Liver (tissue), 9 donors: Measurements from ENCODE around the gene SLC17A9. TPM values are rescaled to one million over a fixed set of nuclear protein-coding genes. Genes with fewer than 3 reads are reported as not detected.

Experiments used
- DNase-seq: peaks from one replicate; pipeline ENCODE4 v3.0.0-alpha.2; 2017; ENCODE audit warnings: low spot score
- H3K27ac ChIP-seq, 2 donors: one replicate each; pipeline ENCODE4 v1.7.0; 2013; ENCODE audit warnings: inconsistent platforms in 2 of 2, low read length in 2 of 2, control low read depth in 1 of 2, low read depth in 1 of 2, mild to moderate bottlenecking in 1 of 2
- H3K27me3 ChIP-seq, 4 donors: one replicate each; pipeline versions ENCODE4 v1.6.1 to v1.7.0; 2013; ENCODE audit warnings: low read length in 3 of 4, inconsistent platforms in 1 of 4, mild to moderate bottlenecking in 1 of 4, moderate library complexity in 1 of 4; ENCODE audit not compliant: control insufficient read depth in 4 of 4, insufficient read depth in 4 of 4
- H3K36me3 ChIP-seq, 4 donors: one replicate each; pipeline versions ENCODE4 v1.6.1 to v1.7.0; 2013; ENCODE audit warnings: low read length in 3 of 4, mild to moderate bottlenecking in 3 of 4, low read depth in 1 of 4, moderate library complexity in 1 of 4; ENCODE audit not compliant: control insufficient read depth in 4 of 4, insufficient read depth in 3 of 4
- H3K4me1 ChIP-seq, 4 donors: one replicate each; pipeline versions ENCODE4 v1.6.1 to v1.7.0; 2013; ENCODE audit warnings: low read length in 3 of 4, mild to moderate bottlenecking in 3 of 4, moderate library complexity in 1 of 4; ENCODE audit not compliant: control insufficient read depth in 4 of 4, insufficient read depth in 4 of 4
- H3K4me3 ChIP-seq, 3 donors: one replicate each; pipeline versions ENCODE4 v1.6.1 to v1.7.0; 2013; ENCODE audit warnings: low read length in 3 of 3, control low read depth in 1 of 3, low read depth in 1 of 3, mild to moderate bottlenecking in 1 of 3
- H3K9ac ChIP-seq, 2 donors: one replicate each; pipeline ENCODE4 v1.7.0; 2013; ENCODE audit warnings: low read length in 2 of 2, mild to moderate bottlenecking in 2 of 2, moderate library complexity in 2 of 2, control low read depth in 1 of 2, low read depth in 1 of 2
- H3K9me3 ChIP-seq, 4 donors: one replicate each; pipeline versions ENCODE4 v1.6.1 to v1.7.0; 2013; ENCODE audit warnings: low read length in 3 of 4; ENCODE audit not compliant: control insufficient read depth in 4 of 4
- EGR1 ChIP-seq, 2 donors: IDR thresholded peaks; 2 replicates each; pipeline ENCODE4 v1.6.1; 2016 to 2018; ENCODE audit warnings: antibody characterized with exemption in 2 of 2, low read depth in 2 of 2
- FOXA1 ChIP-seq: IDR thresholded peaks from 2 replicates; pipeline ENCODE4 v1.6.1; 2016; ENCODE audit warnings: antibody characterized with exemption
- FOXA2 ChIP-seq: IDR thresholded peaks from 2 replicates; pipeline ENCODE4 v1.6.1; 2016; ENCODE audit warnings: antibody characterized with exemption
- GABPA ChIP-seq, 2 donors: IDR thresholded peaks in 1 of 2; conservative IDR thresholded peaks in 1 of 2; 2 replicates each; pipeline ENCODE4 v1.6.1; 2016; ENCODE audit warnings: antibody characterized with exemption in 2 of 2, mild to moderate bottlenecking in 1 of 2, moderate library complexity in 1 of 2
- HNF4A ChIP-seq, 2 donors: conservative IDR thresholded peaks; 2 replicates each; pipeline ENCODE4 v1.6.1; 2016; ENCODE audit warnings: antibody characterized with exemption in 2 of 2, mild to moderate bottlenecking in 2 of 2
- HNF4G ChIP-seq: IDR thresholded peaks from 2 replicates; pipeline ENCODE4 v1.6.1; 2016; ENCODE audit warnings: antibody characterized with exemption
- JUND ChIP-seq, 2 donors: IDR thresholded peaks; 2 replicates each; pipeline ENCODE4 v1.6.1; 2016; ENCODE audit warnings: antibody characterized with exemption in 2 of 2
- NR2F2 ChIP-seq: IDR thresholded peaks from 2 replicates; pipeline ENCODE4 v1.6.1; 2016; ENCODE audit warnings: antibody characterized with exemption
- RAD21 ChIP-seq, 2 donors: IDR thresholded peaks; 2 replicates each; pipeline ENCODE4 v1.6.1; 2016; ENCODE audit warnings: antibody characterized with exemption in 2 of 2, mild to moderate bottlenecking in 2 of 2
- RXRA ChIP-seq, 2 donors: IDR thresholded peaks; 2 replicates each; pipeline ENCODE4 v1.6.1; 2017 to 2018; ENCODE audit warnings: antibody characterized with exemption in 2 of 2, mild to moderate bottlenecking in 1 of 2
- SP1 ChIP-seq: IDR thresholded peaks from 2 replicates; pipeline ENCODE4 v1.6.1; 2018; ENCODE audit warnings: antibody characterized with exemption, mild to moderate bottlenecking
- YY1 ChIP-seq: IDR thresholded peaks from 2 replicates; pipeline ENCODE4 v1.6.1; 2016; ENCODE audit warnings: antibody characterized with exemption, mild to moderate bottlenecking
- WGBS: extraction: QIAGEN DNeasy Blood & Tissue Kit; methylation state at CpG from one replicate; pipeline ENCODE4 v1.1.7; 2013; 5-methylcytosine and 5-hydroxymethylcytosine counted together
- polyA plus RNA-seq, 2 donors: library from polyadenylated mRNA; stranded (reverse) in 1 of 2; unstranded in 1 of 2; fragments of 200-250 nt in 1 of 2; fragments of >200 nt in 1 of 2; fragmentation: Nextera tagmentation in 1 of 2; extraction: Ambion mirVana in 1 of 2; gene quantifications; one replicate each; pipeline versions ENCODE4 v1.2.1 to v1.2.3, GENCODE V29; 2013 to 2015
- total RNA-seq, 2 donors: library from RNA; depleted of rRNA; stranded (reverse); fragments of >200 nt; gene quantifications; one replicate each; pipeline ENCODE4 v1.2.3, GENCODE V29; 2014
- TF ChIP-seq, protein P1 (sequence below): IDR thresholded peaks from 2 replicates; pipeline ENCODE4 v1.6.1; 2016; ENCODE audit warnings: antibody characterized with exemption
- TF ChIP-seq, protein P2 (sequence below): IDR thresholded peaks from 2 replicates; pipeline ENCODE4 v1.6.1; 2016; ENCODE audit warnings: antibody characterized with exemption
- TF ChIP-seq, protein P3 (sequence below): IDR thresholded peaks from 2 replicates; pipeline ENCODE4 v1.6.1; 2016; ENCODE audit warnings: antibody characterized with exemption, mild to moderate bottlenecking
- TF ChIP-seq, protein P4 (sequence below): IDR thresholded peaks from 2 replicates; pipeline ENCODE4 v1.6.1; 2016; ENCODE audit warnings: antibody characterized with exemption
- TF ChIP-seq, protein P5 (sequence below): fragments of 150-350 bp; IDR thresholded peaks from 2 replicates; pipeline ENCODE4 v1.5.1; 2017; ENCODE audit warnings: improper control_type of control experiment, low read depth, low read length; ENCODE audit not compliant: missing input control
- donor health status: healthy.
- donor health status: healthy.
- donor health status: healthy.
- donor health status: healthy.
- donor health status: healthy.

SLC17A9 gene
- total and polyA plus RNA-seq, 4 donors: 16.0 to 138 (median 64.6) TPM

DNA sequence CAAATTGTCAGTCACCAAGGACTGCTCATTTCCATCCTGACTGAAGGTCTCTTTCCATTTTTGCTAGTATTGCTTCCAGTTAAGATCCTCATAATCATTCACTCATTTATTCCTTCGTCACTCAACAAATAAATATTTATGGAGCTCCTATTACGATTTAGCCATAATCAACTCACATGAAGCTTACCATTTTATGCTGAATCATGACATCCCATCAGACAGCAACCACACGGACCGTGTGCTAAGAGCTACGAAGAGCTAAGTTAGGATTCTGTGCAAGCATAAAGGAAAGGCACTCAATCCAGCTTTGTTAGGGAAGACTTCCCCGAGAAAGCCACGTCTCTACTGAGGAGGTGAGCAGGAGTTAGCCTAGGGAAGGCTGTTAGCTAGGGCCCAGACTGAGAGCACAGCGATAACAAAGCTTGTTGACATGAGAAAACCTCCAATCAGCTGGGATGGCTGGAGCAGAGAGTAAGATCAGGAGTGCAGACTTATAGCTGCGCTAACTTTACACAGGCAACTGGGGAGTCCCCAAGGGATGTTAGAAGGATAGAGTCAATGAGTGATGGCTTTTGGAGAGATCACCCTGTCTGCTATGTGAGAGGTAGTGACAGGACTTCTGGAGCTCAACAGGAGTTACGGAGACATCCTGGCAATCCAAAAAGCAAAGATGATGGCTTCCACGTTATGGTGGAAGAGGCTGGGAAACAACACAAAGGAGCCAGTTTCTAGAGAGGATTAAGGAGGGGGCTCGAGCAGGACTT, 17.1 kb upstream of the SLC17A9 start:
- Histone ChIP-seq H3K27me3 (no peaks in the 10 kb centered on the region), H3K36me3 (peaks cover 0 to 3% (median 1%) of the 10 kb centered on the region in 4 donors), H3K9me3 (no peaks in the 10 kb centered on the region), H3K9ac (no peak overlapping the region), H3K4me3 (no peak overlapping the region), H3K4me1 (peaks cover 4 to 48% (median 29%) of the 10 kb centered on the region in 4 donors), H3K27ac (no peak overlapping the region)
- WGBS: 91% methylated on average over 12 of the region's 12 CpGs
- no peak for DNase-seq
- TF ChIP-seq, protein P1, sequence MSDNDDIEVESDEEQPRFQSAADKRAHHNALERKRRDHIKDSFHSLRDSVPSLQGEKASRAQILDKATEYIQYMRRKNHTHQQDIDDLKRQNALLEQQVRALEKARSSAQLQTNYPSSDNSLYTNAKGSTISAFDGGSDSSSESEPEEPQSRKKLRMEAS: no peak
- TF ChIP-seq, protein P2, sequence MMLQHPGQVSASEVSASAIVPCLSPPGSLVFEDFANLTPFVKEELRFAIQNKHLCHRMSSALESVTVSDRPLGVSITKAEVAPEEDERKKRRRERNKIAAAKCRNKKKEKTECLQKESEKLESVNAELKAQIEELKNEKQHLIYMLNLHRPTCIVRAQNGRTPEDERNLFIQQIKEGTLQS: no peak
- TF ChIP-seq EGR1 (IDR thresholded peaks at IDR 0.05; ENCODE audit: low read depth in 2 of 2) (no peak), HNF4A (conservative IDR thresholded peaks at IDR 0.05) (no peak), RXRA (IDR thresholded peaks at IDR 0.05) (no peak), YY1 (no peak), FOXA1 (no peak), FOXA2 (no peak), RAD21 (IDR thresholded peaks at IDR 0.05) (no peak), NR2F2 (no peak), GABPA (IDR thresholded peaks at IDR 0.05 in 1 of 2, conservative IDR thresholded peaks at IDR 0.05 in 1 of 2) (no peak), SP1 (no peak), HNF4G (no peak), JUND (IDR thresholded peaks at IDR 0.05) (no peak)
- TF ChIP-seq, protein P3, sequence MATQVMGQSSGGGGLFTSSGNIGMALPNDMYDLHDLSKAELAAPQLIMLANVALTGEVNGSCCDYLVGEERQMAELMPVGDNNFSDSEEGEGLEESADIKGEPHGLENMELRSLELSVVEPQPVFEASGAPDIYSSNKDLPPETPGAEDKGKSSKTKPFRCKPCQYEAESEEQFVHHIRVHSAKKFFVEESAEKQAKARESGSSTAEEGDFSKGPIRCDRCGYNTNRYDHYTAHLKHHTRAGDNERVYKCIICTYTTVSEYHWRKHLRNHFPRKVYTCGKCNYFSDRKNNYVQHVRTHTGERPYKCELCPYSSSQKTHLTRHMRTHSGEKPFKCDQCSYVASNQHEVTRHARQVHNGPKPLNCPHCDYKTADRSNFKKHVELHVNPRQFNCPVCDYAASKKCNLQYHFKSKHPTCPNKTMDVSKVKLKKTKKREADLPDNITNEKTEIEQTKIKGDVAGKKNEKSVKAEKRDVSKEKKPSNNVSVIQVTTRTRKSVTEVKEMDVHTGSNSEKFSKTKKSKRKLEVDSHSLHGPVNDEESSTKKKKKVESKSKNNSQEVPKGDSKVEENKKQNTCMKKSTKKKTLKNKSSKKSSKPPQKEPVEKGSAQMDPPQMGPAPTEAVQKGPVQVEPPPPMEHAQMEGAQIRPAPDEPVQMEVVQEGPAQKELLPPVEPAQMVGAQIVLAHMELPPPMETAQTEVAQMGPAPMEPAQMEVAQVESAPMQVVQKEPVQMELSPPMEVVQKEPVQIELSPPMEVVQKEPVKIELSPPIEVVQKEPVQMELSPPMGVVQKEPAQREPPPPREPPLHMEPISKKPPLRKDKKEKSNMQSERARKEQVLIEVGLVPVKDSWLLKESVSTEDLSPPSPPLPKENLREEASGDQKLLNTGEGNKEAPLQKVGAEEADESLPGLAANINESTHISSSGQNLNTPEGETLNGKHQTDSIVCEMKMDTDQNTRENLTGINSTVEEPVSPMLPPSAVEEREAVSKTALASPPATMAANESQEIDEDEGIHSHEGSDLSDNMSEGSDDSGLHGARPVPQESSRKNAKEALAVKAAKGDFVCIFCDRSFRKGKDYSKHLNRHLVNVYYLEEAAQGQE: no peak
- TF ChIP-seq, protein P4, sequence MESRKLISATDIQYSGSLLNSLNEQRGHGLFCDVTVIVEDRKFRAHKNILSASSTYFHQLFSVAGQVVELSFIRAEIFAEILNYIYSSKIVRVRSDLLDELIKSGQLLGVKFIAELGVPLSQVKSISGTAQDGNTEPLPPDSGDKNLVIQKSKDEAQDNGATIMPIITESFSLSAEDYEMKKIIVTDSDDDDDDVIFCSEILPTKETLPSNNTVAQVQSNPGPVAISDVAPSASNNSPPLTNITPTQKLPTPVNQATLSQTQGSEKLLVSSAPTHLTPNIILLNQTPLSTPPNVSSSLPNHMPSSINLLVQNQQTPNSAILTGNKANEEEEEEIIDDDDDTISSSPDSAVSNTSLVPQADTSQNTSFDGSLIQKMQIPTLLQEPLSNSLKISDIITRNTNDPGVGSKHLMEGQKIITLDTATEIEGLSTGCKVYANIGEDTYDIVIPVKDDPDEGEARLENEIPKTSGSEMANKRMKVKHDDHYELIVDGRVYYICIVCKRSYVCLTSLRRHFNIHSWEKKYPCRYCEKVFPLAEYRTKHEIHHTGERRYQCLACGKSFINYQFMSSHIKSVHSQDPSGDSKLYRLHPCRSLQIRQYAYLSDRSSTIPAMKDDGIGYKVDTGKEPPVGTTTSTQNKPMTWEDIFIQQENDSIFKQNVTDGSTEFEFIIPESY: no peak
- TF ChIP-seq, protein P5, sequence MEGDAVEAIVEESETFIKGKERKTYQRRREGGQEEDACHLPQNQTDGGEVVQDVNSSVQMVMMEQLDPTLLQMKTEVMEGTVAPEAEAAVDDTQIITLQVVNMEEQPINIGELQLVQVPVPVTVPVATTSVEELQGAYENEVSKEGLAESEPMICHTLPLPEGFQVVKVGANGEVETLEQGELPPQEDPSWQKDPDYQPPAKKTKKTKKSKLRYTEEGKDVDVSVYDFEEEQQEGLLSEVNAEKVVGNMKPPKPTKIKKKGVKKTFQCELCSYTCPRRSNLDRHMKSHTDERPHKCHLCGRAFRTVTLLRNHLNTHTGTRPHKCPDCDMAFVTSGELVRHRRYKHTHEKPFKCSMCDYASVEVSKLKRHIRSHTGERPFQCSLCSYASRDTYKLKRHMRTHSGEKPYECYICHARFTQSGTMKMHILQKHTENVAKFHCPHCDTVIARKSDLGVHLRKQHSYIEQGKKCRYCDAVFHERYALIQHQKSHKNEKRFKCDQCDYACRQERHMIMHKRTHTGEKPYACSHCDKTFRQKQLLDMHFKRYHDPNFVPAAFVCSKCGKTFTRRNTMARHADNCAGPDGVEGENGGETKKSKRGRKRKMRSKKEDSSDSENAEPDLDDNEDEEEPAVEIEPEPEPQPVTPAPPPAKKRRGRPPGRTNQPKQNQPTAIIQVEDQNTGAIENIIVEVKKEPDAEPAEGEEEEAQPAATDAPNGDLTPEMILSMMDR: no peak
